Heart left ventricle (tissue), 16 donors: ENCODE results near the gene SRGAP1. TPM values are rescaled to one million over a fixed set of nuclear protein-coding genes. Genes with fewer than 3 reads are reported as not detected.
"Not testable (repeated sequence)": the region's sequence is repeated elsewhere in the genome, so short reads cannot be mapped to it uniquely, and the experiment has no call there.

ENCODE experiments used
- ATAC-seq, 4 donors: fragments of 200-7000 bp; cut with Tn5 transposase; one replicate each; pipeline ENCODE4 v1.9.1; 2020 to 2022; ENCODE audit warnings: moderate library complexity in 4 of 4, mild to moderate bottlenecking in 3 of 4, moderate number of reproducible peaks in 1 of 4
- DNase-seq, 5 donors: peaks; one replicate each; pipeline ENCODE4 v3.0.0-alpha.2; 2020
- H3K27ac ChIP-seq, 12 donors: fragments of 200-600 bp; sonication (generic) in 4 of 12; one replicate each; pipeline versions ENCODE4 v1.5.0 to v1.8.0; 2016 to 2022; ENCODE audit warnings: mild to moderate bottlenecking in 2 of 12
- H3K27me3 ChIP-seq, 9 donors: fragments of 200-600 bp; sonication (generic) in 2 of 9; one replicate each; pipeline versions ENCODE4 v1.5.1 to v1.8.0; 2016 to 2022; ENCODE audit warnings: mild to moderate bottlenecking in 3 of 9
- H3K36me3 ChIP-seq, 9 donors: fragments of 200-600 bp; sonication (generic) in 2 of 9; one replicate each; pipeline versions ENCODE4 v1.5.0 to v1.8.0; 2018 to 2022; ENCODE audit warnings: mild to moderate bottlenecking in 2 of 9
- H3K4me1 ChIP-seq, 12 donors: fragments of 200-600 bp; sonication (generic) in 4 of 12; one replicate each; pipeline versions ENCODE4 v1.5.0 to v1.8.0; 2016 to 2022; ENCODE audit warnings: mild to moderate bottlenecking in 3 of 12
- H3K4me3 ChIP-seq, 12 donors: fragments of 200-600 bp; sonication (generic) in 4 of 12; one replicate each; pipeline versions ENCODE4 v1.5.0 to v1.8.0; 2017 to 2022; ENCODE audit warnings: mild to moderate bottlenecking in 9 of 12, moderate library complexity in 4 of 12
- H3K9me3 ChIP-seq, 12 donors: fragments of 200-600 bp; sonication (generic) in 4 of 12; one replicate each; pipeline versions ENCODE4 v1.5.0 to v1.8.0; 2016 to 2022; ENCODE audit warnings: mild to moderate bottlenecking in 1 of 12
- POLR2A ChIP-seq, 2 donors: fragments of 450-650 bp; IDR thresholded peaks; one replicate each; pipeline ENCODE4 v1.6.1; 2017; ENCODE audit warnings: antibody characterized with exemption in 2 of 2, mild to moderate bottlenecking in 2 of 2, moderate library complexity in 2 of 2
- WGBS, 4 donors: extraction: QIAGEN DNeasy Blood & Tissue Kit in 2 of 4; methylation state at CpG; one replicate each; pipeline versions ENCODE4 v1.1.5 to v1.1.7; 2013 to 2018; 5-methylcytosine and 5-hydroxymethylcytosine counted together
- intact Hi-C, 10 donors: fragments of 100-400 bp; cut with DNase I; formaldehyde crosslinking; loops; one replicate each; pipeline versions ENCODE4 v1.11.1 to v1.14.2; 2022
- polyA plus RNA-seq, 2 donors: library from polyadenylated mRNA; stranded (reverse); fragments of 200-250 nt; gene quantifications; one replicate each; pipeline ENCODE4 v1.2.3, GENCODE V29; 2013
- total RNA-seq, 9 donors: library from RNA; depleted of rRNA in 2 of 9; stranded (reverse); fragments of >200 nt in 2 of 9; fragmentation: NEBNext Ultra II Directional in 3 of 9; extraction: Animal tissue kit (Norgen Biotek cat#: 25700) in 3 of 9; gene quantifications; one replicate each; pipeline versions ENCODE4 v1.1.0 to v1.2.4, GENCODE V29; 2016 to 2023
- TF ChIP-seq, protein P1 (sequence below), 12 donors: fragments of 200-600 bp; sonication (generic) in 4 of 12; IDR thresholded peaks; one replicate each; pipeline versions ENCODE4 v1.5.0 to v1.8.0; 2018 to 2022; ENCODE audit warnings: antibody characterized with exemption in 12 of 12, mild to moderate bottlenecking in 5 of 12
- donor health status: ischemic (EF 13 %, LVEDD 7.1; RV severe dilation, severe dysfunction).
- donor health status: healthy with polysubstance abuse.
- donor health status: DM: no; HTN: yes; CAD: no.
- donor health status: DM: no; HTN: no; CAD: no.
- donor health status: ischemic (EF 25% LVEDD 6.9; RV normal size, moderate dysfunction).
- donor health status: ischemic (EF 25% LVEDD 5.7; RV mildly dilated, moderate dysfunction).
- donor health status: healthy.
- donor health status: DM: yes; HTN: yes; CAD: no.
- donor health status: ischemic (EF 35%, LVEDD 5.7; RV mildly dilated, moderate dysfunction).
- donor health status: nonischemic (EF 11% LVEDD 7.7; RV severe dilation, severe dysfunction).
- donor health status: DM: yes; HTN: yes; CAD: no.
- donor health status: PGD.
- donor health status: ischemic (EF 29% LVEDD 5.4; RV normal size, mild dysfunction).
- donor health status: nonischemic (EF 23%, LVEDD 6.1; RV moderate dilation, normal function).

The SRGAP1 gene
- total and polyA plus RNA-seq, 11 donors: 1.3 to 10.6 (median 4.5) TPM

- DNase-seq (no peak), ATAC-seq (no peak)
- Histone ChIP-seq H3K36me3 (no peaks in the 10 kb centered on the region), H3K27me3 (no peaks in the 10 kb centered on the region), H3K4me3 (no peak overlapping the region), H3K4me1 (no peaks in the 10 kb centered on the region), H3K27ac (no peak overlapping the region), H3K9me3 (no peaks in the 10 kb centered on the region)
- WGBS, 4 donors: 95 to 96% (median 95%) methylated on average over 2 of the region's 2 CpGs
- no peak for TF ChIP-seq POLR2A (IDR thresholded peaks at IDR 0.05)
- TF ChIP-seq, protein P1, sequence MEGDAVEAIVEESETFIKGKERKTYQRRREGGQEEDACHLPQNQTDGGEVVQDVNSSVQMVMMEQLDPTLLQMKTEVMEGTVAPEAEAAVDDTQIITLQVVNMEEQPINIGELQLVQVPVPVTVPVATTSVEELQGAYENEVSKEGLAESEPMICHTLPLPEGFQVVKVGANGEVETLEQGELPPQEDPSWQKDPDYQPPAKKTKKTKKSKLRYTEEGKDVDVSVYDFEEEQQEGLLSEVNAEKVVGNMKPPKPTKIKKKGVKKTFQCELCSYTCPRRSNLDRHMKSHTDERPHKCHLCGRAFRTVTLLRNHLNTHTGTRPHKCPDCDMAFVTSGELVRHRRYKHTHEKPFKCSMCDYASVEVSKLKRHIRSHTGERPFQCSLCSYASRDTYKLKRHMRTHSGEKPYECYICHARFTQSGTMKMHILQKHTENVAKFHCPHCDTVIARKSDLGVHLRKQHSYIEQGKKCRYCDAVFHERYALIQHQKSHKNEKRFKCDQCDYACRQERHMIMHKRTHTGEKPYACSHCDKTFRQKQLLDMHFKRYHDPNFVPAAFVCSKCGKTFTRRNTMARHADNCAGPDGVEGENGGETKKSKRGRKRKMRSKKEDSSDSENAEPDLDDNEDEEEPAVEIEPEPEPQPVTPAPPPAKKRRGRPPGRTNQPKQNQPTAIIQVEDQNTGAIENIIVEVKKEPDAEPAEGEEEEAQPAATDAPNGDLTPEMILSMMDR (IDR thresholded peaks at IDR 0.05): no peak
- intact Hi-C loops: no loop called here
Measured at GRCh38 chr12:64160021-64160710, 315.7 kb downstream of the SRGAP1 start.

DNA sequence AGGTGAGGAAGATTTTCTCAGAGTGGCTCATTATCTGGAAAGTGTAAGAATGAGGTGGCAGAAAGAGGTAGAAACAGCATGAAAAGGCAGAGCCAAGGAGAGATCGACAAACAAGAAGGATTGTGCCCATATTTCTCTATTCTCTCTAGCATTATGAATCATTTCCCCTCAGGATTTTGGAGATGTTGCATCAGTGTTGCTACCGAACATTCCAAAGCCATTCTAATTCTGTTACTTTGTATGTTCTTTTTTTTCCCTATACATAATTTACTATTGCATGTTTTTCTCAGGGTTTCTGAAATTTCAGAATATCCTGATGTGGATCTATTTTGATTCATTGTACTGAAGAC, 316.2 kb downstream of the SRGAP1 start:
- Histone ChIP-seq H3K27me3 (no peaks in the 10 kb centered on the region), H3K9me3 (peaks cover 0 to 2% (median 0%) of the 10 kb centered on the region in 12 donors), H3K4me1 (no peaks in the 10 kb centered on the region), H3K4me3 (no peak overlapping the region), H3K36me3 (no peaks in the 10 kb centered on the region), H3K27ac (no peak overlapping the region)
- DNase-seq (no peak), ATAC-seq (no peak)
- TF ChIP-seq, protein P1 (IDR thresholded peaks at IDR 0.05): no peak
- TF ChIP-seq POLR2A (IDR thresholded peaks at IDR 0.05): no peak
- WGBS, 4 donors: 74 to 84% (median 83%) methylated on average over 2 of the region's 2 CpGs
- intact Hi-C loops: no loop called here

DNA sequence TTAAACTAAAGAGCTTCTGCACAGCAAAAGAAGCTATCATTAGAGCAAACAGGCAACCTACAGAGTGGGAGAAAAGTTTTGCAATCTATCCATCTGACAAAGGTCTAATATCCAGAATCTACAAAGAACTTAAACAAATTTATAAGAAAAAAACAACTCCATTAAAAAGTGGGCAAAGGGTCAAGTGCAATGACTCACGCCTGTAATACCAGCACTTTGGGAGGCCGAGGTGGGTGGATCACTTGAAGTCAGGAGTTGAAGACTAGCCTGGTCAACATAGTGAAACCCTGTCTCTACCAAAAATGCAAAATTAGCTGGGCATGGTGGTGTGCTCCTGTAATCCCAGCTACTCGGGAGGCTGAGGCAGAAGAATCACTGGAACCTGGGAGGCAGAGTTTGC, 322.1 kb downstream of the SRGAP1 start:
- DNase-seq, intact Hi-C loops, H3K9me3 ChIP-seq, H3K4me1 ChIP-seq, H3K36me3 ChIP-seq, H3K4me3 ChIP-seq, H3K27ac ChIP-seq, ATAC-seq, H3K27me3 ChIP-seq: not testable (repeated sequence)
- 90 to 97% (median 92%) methylated on average over 3 of the region's 3 CpGs for WGBS, 4 donors

DNA sequence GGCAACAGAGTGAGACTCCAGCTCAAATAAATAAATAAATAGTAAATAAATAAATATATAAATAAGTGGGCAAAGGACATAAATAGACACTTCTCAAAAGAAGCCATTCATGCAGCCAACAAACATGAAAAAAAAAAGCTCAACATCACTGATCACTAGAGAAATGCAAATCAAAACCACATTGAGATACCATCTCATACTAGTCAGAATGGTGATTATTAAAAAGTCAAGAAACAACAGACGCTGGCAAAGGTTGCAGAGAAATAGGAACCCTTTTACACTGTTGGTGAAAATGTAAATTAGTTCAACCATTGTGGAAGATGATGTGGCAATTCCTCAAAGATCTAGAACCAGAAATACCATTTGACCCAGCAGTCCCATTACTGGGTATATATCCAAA, 322.5 kb downstream of the SRGAP1 start:
- H3K27ac ChIP-seq, DNase-seq, H3K36me3 ChIP-seq, H3K9me3 ChIP-seq, H3K4me1 ChIP-seq, H3K4me3 ChIP-seq, ATAC-seq, H3K27me3 ChIP-seq, intact Hi-C loops: not testable (repeated sequence)
- WGBS, 4 donors: 92 to 97% (median 96%) methylated on average over 1 of the region's 1 CpG

DNA sequence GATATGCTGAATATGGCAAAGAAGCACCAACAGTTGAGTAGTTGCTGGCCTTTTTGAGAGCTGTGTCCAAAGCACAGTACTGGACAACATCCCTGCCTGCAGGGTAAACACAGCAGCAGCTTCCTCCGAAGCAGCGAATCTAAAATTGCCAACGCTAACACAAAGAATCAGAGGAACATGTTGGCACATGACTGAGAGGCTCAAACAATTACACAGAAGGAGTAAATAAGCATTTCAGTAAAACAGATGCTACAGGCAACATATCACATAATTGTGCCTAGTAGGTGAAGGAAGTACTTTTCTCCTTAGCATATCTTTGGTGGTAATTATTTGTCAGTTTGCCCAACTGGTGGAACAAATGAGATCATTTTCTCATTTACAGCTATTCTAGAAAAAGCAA, 325.5 kb downstream of the SRGAP1 start:
- Histone ChIP-seq H3K4me1 (no peaks in the 10 kb centered on the region), H3K27ac (no peak overlapping the region), H3K36me3 (no peaks in the 10 kb centered on the region), H3K4me3 (no peak overlapping the region), H3K9me3 (peaks cover 0 to 8% (median 0%) of the 10 kb centered on the region in 12 donors), H3K27me3 (no peaks in the 10 kb centered on the region)
- WGBS, 4 donors: 65 to 79% (median 69%) methylated on average over 3 of the region's 3 CpGs
- no peak for ATAC-seq
- TF ChIP-seq, protein P1 (IDR thresholded peaks at IDR 0.05): no peak
- no peak for TF ChIP-seq POLR2A (IDR thresholded peaks at IDR 0.05)
- intact Hi-C loops: loop anchor here in 1 of 10 donors (10.0 kb wide), 1 partner anchor 55 kb away; no protein-coding TSS in a partner anchor
- no peak for DNase-seq
